Loucy (cell line): ENCODE measurements around the gene SESN3.

Experiments
- H2AFZ ChIP-seq: fragments of 200-600 bp; sonication (generic); 2 replicates; pipeline ENCODE4 v1.6.0; 2016; ENCODE audit warnings: antibody characterized with exemption, mild to moderate bottlenecking, low read length, moderate library complexity
- H3F3A ChIP-seq: fragments of 200-600 bp; 2 replicates; pipeline ENCODE4 v1.6.0; 2016; ENCODE audit warnings: antibody characterized with exemption, low read depth, mild to moderate bottlenecking
- H3K27me3 ChIP-seq: fragments of 200-600 bp; sonication (generic); 2 replicates; pipeline ENCODE4 v1.6.1; 2014; ENCODE audit warnings: low read length, mild to moderate bottlenecking; ENCODE audit not compliant: insufficient read depth, poor library complexity, severe bottlenecking
- H3K36me3 ChIP-seq: fragments of 200-600 bp; sonication (generic); 2 replicates; pipeline ENCODE4 v1.6.1; 2016; ENCODE audit warnings: low read length; ENCODE audit not compliant: insufficient read depth
- H3K4me1 ChIP-seq: fragments of 200-600 bp; sonication (generic); 2 replicates; pipeline ENCODE4 v1.5.1; 2014; ENCODE audit warnings: low read length, mild to moderate bottlenecking; ENCODE audit not compliant: insufficient read depth, poor library complexity, severe bottlenecking
- H3K4me2 ChIP-seq: fragments of 200-600 bp; sonication (generic); 2 replicates; pipeline ENCODE4 v1.6.0; 2014; ENCODE audit warnings: antibody characterized with exemption, low read length, low read depth, mild to moderate bottlenecking; ENCODE audit not compliant: poor library complexity, severe bottlenecking
- H3K4me3 ChIP-seq: fragments of 200-600 bp; sonication (generic); 2 replicates; pipeline ENCODE4 v1.5.1; 2014; ENCODE audit warnings: low read length, mild to moderate bottlenecking, mixed read lengths; ENCODE audit not compliant: poor library complexity, severe bottlenecking
- H3K79me2 ChIP-seq: fragments of 200-600 bp; sonication (generic); 2 replicates; pipeline ENCODE4 v1.6.1; 2014; ENCODE audit warnings: low read length; ENCODE audit not compliant: insufficient read depth
- H3K9ac ChIP-seq: fragments of 200-600 bp; sonication (generic); 2 replicates; pipeline ENCODE4 v1.6.0; 2014; ENCODE audit warnings: mild to moderate bottlenecking, low read depth, low read length, moderate library complexity; ENCODE audit not compliant: poor library complexity, severe bottlenecking
- H3K9me2 ChIP-seq: fragments of 200-600 bp; sonication (generic); replicated peaks from 2 replicates; pipeline ENCODE4 v1.6.1; 2016; ENCODE audit warnings: low read depth, low read length, mixed read lengths
- H3K9me3 ChIP-seq: fragments of 200-600 bp; sonication (generic); 2 replicates; pipeline ENCODE4 v1.6.1; 2014; ENCODE audit warnings: mild to moderate bottlenecking, antibody characterized with exemption, low read length, low read depth; ENCODE audit not compliant: insufficient read depth
- H4K20me1 ChIP-seq: fragments of 200-600 bp; sonication (generic); 2 replicates; pipeline ENCODE4 v1.6.0; 2014; ENCODE audit warnings: antibody characterized with exemption, low read length, mild to moderate bottlenecking; ENCODE audit not compliant: insufficient read depth, poor library complexity, severe bottlenecking
- EZH2phosphoT487 ChIP-seq: fragments of 200-600 bp; IDR thresholded peaks from 2 replicates; pipeline ENCODE4 v1.6.1; 2018; ENCODE audit warnings: antibody characterized with exemption, mild to moderate bottlenecking, moderate library complexity, borderline replicate concordance
- TF ChIP-seq, protein P1 (sequence below): fragments of 200-600 bp; sonication (generic); conservative IDR thresholded peaks from 2 replicates; pipeline ENCODE4 v1.5.1; 2014; ENCODE audit warnings: mild to moderate bottlenecking, antibody characterized with exemption, low read length

SESN3 gene

DNA sequence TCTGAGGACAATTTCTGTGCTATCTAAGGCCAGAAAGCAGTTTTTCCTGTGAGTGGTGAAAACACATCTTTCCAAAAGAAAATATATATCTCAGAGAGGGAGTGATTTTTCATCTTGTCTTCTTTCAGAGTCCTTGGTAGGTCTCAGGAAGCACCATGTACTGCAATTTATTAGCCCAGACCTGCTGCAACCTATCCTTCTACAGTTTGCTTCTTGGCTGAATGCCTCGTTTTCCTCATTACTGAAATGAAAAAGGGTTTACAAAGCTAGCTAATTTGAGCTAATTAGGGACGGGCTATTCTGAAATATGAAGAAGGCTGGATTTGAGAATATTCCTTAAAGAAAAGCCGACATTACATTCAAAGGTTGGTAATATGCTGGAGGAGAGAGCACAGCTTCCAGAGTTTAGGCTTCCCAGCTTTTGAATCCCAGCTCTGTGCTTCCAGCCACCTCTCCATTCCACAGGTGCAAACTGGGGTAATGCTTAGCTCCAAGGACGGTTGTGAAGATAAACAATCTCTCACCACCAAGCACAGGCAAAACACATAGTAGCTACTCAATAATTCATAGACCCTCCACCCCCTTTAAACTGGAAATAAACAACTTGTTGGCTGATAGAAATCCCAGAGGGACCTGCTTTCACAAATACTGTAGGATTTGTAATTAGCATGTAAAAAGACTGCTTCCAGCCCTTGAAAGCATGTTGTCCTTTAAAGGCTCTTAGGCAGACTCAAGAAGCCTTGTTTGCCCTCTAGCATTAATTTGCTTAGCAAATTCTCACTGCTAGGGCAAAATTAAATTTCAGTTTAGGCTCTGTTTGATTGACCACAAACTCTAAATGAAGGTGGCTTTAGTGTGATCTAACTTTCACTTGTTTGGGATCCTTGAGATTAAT, 24.5 kb upstream of the SESN3 start:
- H3K4me3 ChIP-seq: no peak overlapping the region
- no peaks in the 10 kb centered on the region for H4K20me1 ChIP-seq
- H3K9ac ChIP-seq: peak overlapping the region; percentile 25
- no peak overlapping the region for H2AFZ ChIP-seq
- no peaks in the 10 kb centered on the region for H3K79me2 ChIP-seq
- no peaks in the 10 kb centered on the region for H3K9me2 ChIP-seq
- no peaks in the 10 kb centered on the region for H3K27me3 ChIP-seq
- no peaks in the 10 kb centered on the region for H3F3A ChIP-seq
- peak overlapping the region; percentile 68 for H3K4me2 ChIP-seq
- H3K4me1 ChIP-seq: peaks cover 51% of the 10 kb centered on the region
- H3K9me3 ChIP-seq: no peaks in the 10 kb centered on the region
- TF ChIP-seq EZH2phosphoT487: no peak
- TF ChIP-seq, protein P1, sequence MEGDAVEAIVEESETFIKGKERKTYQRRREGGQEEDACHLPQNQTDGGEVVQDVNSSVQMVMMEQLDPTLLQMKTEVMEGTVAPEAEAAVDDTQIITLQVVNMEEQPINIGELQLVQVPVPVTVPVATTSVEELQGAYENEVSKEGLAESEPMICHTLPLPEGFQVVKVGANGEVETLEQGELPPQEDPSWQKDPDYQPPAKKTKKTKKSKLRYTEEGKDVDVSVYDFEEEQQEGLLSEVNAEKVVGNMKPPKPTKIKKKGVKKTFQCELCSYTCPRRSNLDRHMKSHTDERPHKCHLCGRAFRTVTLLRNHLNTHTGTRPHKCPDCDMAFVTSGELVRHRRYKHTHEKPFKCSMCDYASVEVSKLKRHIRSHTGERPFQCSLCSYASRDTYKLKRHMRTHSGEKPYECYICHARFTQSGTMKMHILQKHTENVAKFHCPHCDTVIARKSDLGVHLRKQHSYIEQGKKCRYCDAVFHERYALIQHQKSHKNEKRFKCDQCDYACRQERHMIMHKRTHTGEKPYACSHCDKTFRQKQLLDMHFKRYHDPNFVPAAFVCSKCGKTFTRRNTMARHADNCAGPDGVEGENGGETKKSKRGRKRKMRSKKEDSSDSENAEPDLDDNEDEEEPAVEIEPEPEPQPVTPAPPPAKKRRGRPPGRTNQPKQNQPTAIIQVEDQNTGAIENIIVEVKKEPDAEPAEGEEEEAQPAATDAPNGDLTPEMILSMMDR: no peak
- no peaks in the 10 kb centered on the region for H3K36me3 ChIP-seq

DNA sequence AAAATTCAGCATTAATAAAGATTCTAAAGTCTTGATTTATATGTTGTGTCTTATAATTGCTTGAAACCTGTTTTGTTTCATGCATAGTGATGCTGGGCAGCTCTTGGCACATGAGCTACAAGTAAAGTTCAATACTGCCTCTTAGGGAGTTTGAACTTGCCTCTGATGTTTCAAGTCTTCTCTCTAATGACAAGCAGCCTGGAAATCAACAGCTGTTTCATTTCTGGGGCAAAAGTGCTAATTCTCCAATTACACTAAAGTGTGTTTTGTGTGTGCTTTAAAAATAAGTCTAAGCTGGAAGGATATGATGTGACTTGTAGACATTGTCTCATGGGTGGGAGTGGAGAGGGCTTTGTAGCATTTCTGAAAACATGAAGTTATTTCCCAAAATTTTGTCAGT, 23.7 kb upstream of the SESN3 start:
- Histone ChIP-seq H3K9ac (peak overlapping the region; percentile 25), H3K9me2 (no peaks in the 10 kb centered on the region), H4K20me1 (no peaks in the 10 kb centered on the region), H3K4me3 (peak overlapping the region; percentile 62), H3K4me2 (peak overlapping the region; percentile 68), H3K36me3 (no peaks in the 10 kb centered on the region), H3K27me3 (no peaks in the 10 kb centered on the region), H3F3A (no peaks in the 10 kb centered on the region), H2AFZ (no peak overlapping the region), H3K4me1 (peaks cover 51% of the 10 kb centered on the region), H3K9me3 (no peaks in the 10 kb centered on the region), H3K79me2 (no peaks in the 10 kb centered on the region)
- no peak for TF ChIP-seq EZH2phosphoT487
- TF ChIP-seq, protein P1: no peak

DNA sequence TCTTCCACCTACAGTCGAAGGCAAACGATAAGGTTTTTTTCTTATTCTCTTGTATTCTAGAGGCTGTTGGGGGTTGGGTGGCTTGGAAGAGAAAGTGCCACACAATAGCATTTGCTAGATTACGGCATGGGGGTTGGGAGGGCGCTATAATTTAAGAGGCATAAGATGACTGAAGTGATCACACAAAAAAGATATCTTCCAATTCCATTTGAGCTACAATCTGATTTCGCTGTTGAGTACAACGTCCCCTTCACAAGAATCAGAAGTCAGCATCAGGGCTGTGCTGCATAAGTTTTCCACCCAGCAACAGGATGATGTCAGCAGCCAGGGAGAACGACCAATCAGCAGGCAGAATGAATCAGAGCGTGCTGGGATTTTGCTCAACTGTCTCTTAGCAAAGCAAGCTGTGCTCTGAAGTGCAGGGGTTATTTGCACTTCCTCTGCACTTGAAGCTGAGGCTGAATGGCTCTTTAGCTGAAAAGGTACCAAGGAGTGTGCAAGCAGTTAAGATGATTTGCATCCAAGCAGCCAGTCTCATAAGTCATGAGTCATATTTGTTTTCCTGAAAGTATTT, 23.2 kb upstream of the SESN3 start:
- no peaks in the 10 kb centered on the region for H3F3A ChIP-seq
- no peaks in the 10 kb centered on the region for H3K9me2 ChIP-seq
- no peaks in the 10 kb centered on the region for H3K79me2 ChIP-seq
- H3K4me2 ChIP-seq: peak overlapping the region; percentile 68
- peak overlapping the region; percentile 62 for H3K4me3 ChIP-seq
- TF ChIP-seq, protein P1: no peak
- no peak for TF ChIP-seq EZH2phosphoT487
- H3K36me3 ChIP-seq: no peaks in the 10 kb centered on the region
- peak overlapping the region; percentile 79 for H2AFZ ChIP-seq
- no peaks in the 10 kb centered on the region for H4K20me1 ChIP-seq
- no peaks in the 10 kb centered on the region for H3K9me3 ChIP-seq
- no peaks in the 10 kb centered on the region for H3K27me3 ChIP-seq
- H3K9ac ChIP-seq: peak overlapping the region; percentile 36
- peaks cover 51% of the 10 kb centered on the region for H3K4me1 ChIP-seq
